K562 (cell line): ENCODE measurements around the gene SLC29A4. TPM values are rescaled to one million over a fixed set of nuclear protein-coding genes. Genes with fewer than 3 reads are reported as not detected.

Experiments used
- ATAC-seq: fragments of 200-7000 bp; cut with Tn5 transposase; 3 replicates; pipeline ENCODE4 v1.9.1; 2020; ENCODE audit warnings: moderate library complexity
- BruUV-seq: library from RNA; stranded (reverse); fragments of 400-500 nt; replicated peaks from 2 replicates; lab custom pipeline; 2021; lab: Mats Ljungman, UMichigan
- CTCF ChIA-PET: fragments of 300-600 bp; formaldehyde crosslinking; extraction: SDS; loops from one replicate; lab custom pipeline; 2021; ENCODE audit warnings: low intra/inter-chr PET ratio; lab: Yijun Ruan, JAX
- POLR2A ChIA-PET: fragments of 300-600, 350-650 bp; sonication (Branson Sonifier 250); formaldehyde crosslinking; extraction: SDS; loops from one replicate; lab custom pipeline; 2021; ENCODE audit warnings: antibody characterized with exemption, inconsistent platforms; lab: Yijun Ruan, JAX
- DNase-seq, 4 experiments: peaks; one replicate each; pipeline versions ENCODE4 v3.0.0 to v3.0.0-alpha.2; 2011 to 2018; ENCODE audit warnings: low spot score in 3 of 4, mixed read lengths in 3 of 4; ENCODE audit errors: extremely low read depth in 1 of 4
- FAIRE-seq: peaks from 2 replicates; lab custom pipeline; 2011; peaks lifted over from hg19 to GRCh38; lab: Jason Lieb, UNC
- H2AFZ ChIP-seq: 2 replicates; pipeline ENCODE4 v1.6.0; 2011; ENCODE audit warnings: low read depth, low read length, control low read depth, inconsistent platforms
- H3K27ac ChIP-seq: fragments of 200-600 bp; 3 replicates; pipeline ENCODE4 v1.8.0; 2011; ENCODE audit warnings: low read depth, mild to moderate bottlenecking, control low read depth, inconsistent platforms, low read length, moderate library complexity, mixed read lengths; ENCODE audit errors: extremely low read depth
- H3K27me3 ChIP-seq, 2 experiments: fragments of 300-600 bp in 1 of 2; 2 replicates in 1 of 2; 3 replicates in 1 of 2; pipeline versions ENCODE4 v1.6.0 to v1.8.0; 2011; ENCODE audit warnings: inconsistent platforms in 2 of 2, low read length in 2 of 2, mild to moderate bottlenecking in 1 of 2, mixed read lengths in 1 of 2, moderate library complexity in 1 of 2; ENCODE audit not compliant: control insufficient read depth in 2 of 2, insufficient read depth in 2 of 2
- H3K36me3 ChIP-seq: fragments of 300-600 bp; 3 replicates; pipeline ENCODE4 v1.8.0; 2011; ENCODE audit warnings: mild to moderate bottlenecking, low read length, inconsistent platforms; ENCODE audit not compliant: control insufficient read depth, insufficient read depth
- H3K4me1 ChIP-seq, 2 experiments: fragments of 200-600 bp in 1 of 2; replicated peaks in 1 of 2; 2 replicates in 1 of 2; 3 replicates in 1 of 2; pipeline versions ENCODE4 v1.5.1 to v1.8.0; 2011; ENCODE audit warnings: inconsistent platforms in 2 of 2, low read length in 2 of 2, mild to moderate bottlenecking in 1 of 2, mixed read lengths in 1 of 2, moderate library complexity in 1 of 2; ENCODE audit not compliant: control insufficient read depth in 2 of 2, insufficient read depth in 2 of 2
- H3K4me2 ChIP-seq: 2 replicates; pipeline ENCODE4 v1.6.1; 2011; ENCODE audit warnings: low read length, control low read depth, inconsistent platforms, mixed read lengths; ENCODE audit not compliant: insufficient read depth
- H3K4me3 ChIP-seq: fragments of 200-600 bp; sonication (generic), shearing (Covaris generic); 2 replicates; pipeline ENCODE4 v1.5.1; 2016; ENCODE audit warnings: control low read depth, inconsistent platforms
- H3K79me2 ChIP-seq: fragments of 200-600 bp; 3 replicates; pipeline ENCODE4 v1.8.0; 2011; ENCODE audit warnings: low read length, inconsistent platforms; ENCODE audit not compliant: control insufficient read depth, insufficient read depth
- H3K9ac ChIP-seq, 2 experiments: 2 replicates each; pipeline versions ENCODE4 v1.6.0 to v1.6.1; 2011; ENCODE audit warnings: low read depth in 2 of 2, low read length in 2 of 2, control low read depth in 1 of 2, inconsistent platforms in 1 of 2, mild to moderate bottlenecking in 1 of 2, mixed read lengths in 1 of 2; ENCODE audit not compliant: insufficient read depth in 1 of 2
- H3K9me1 ChIP-seq: one replicate; pipeline ENCODE4 v1.6.0; 2011; ENCODE audit warnings: inconsistent platforms, mild to moderate bottlenecking, low read length, moderate library complexity; ENCODE audit not compliant: control insufficient read depth, insufficient read depth
- H3K9me3 ChIP-seq: replicated peaks from 2 replicates; pipeline ENCODE4 v1.5.1; 2011; ENCODE audit warnings: low read depth, low read length, inconsistent platforms; ENCODE audit not compliant: control insufficient read depth, insufficient read depth
- H4K20me1 ChIP-seq: replicated peaks from 2 replicates; pipeline ENCODE4 v1.6.1; 2011; ENCODE audit warnings: low read length, inconsistent platforms, mixed read lengths; ENCODE audit not compliant: control insufficient read depth, insufficient read depth
- TRIM24 ChIP-seq, 2 experiments: fragments of 450-650 bp; IDR thresholded peaks; 2 replicates each; pipeline ENCODE4 v1.6.1; 2016
- U2AF2 ChIP-seq: fragments of 200-400 bp; formaldehyde crosslinking; optimal IDR thresholded peaks from 2 replicates; pipeline ENCODE3; 2017; ENCODE audit warnings: low read depth, mild to moderate bottlenecking, low read length
- ZNF121 ChIP-seq: sonication (generic); formaldehyde crosslinking; conservative IDR thresholded peaks from 2 replicates; pipeline ENCODE4 v1.8.0; 2022; ENCODE audit warnings: missing genetic modification reagents
- ZNF143 ChIP-seq: sonication (generic); formaldehyde crosslinking; IDR thresholded peaks from 2 replicates; pipeline ENCODE4 v1.9.0; 2022; ENCODE audit warnings: mild to moderate bottlenecking, missing genetic modification reagents
- ZNF668 ChIP-seq: fragments of 250-450 bp; sonication (Bioruptor Pico); IDR thresholded peaks from 2 replicates; pipeline ENCODE4 v1.8.0; 2022; ENCODE audit warnings: mild to moderate bottlenecking, inconsistent platforms
- WGBS: fragments of 100-300 bp; shearing (Covaris generic); methylation state at CpG from one replicate; pipeline ENCODE4 v1.1.6; 2016; ENCODE audit warnings: low coverage, mixed read lengths; ENCODE audit not compliant: insufficient coverage; ENCODE audit errors: missing lambda C conversion rate; 5-methylcytosine and 5-hydroxymethylcytosine counted together
- in situ Hi-C: fragments of 300-500 bp; cut with MboI; formaldehyde crosslinking; loops from 4 replicates; pipeline ENCODE4 v1.15.0; 2018; ENCODE audit warnings: inconsistent platforms, mixed read lengths
- intact Hi-C: fragments of 100-400 bp; cut with micrococcal nuclease; formaldehyde crosslinking; loops from 2 replicates; pipeline ENCODE4 v1.14.2; 2022
- polyA plus RNA-seq, 8 experiments: library from polyadenylated mRNA; depleted of rRNA in 4 of 8; stranded (reverse) in 5 of 8; unstranded in 3 of 8; fragments of >200 nt; fragmentation: Nextera tagmentation in 2 of 8; fragmentation: Illumina TruSeq in 1 of 8; extraction: Ambion mirVana in 2 of 8; extraction: Trizol in 1 of 8; gene quantifications; 2 replicates each; pipeline versions ENCODE4 v1.2.1 to v1.2.3, GENCODE V29; 2011 to 2014; ENCODE audit warnings: inconsistent platforms in 1 of 8, missing spikeins in 1 of 8
- total RNA-seq, 7 experiments: library from RNA; depleted of rRNA in 6 of 7; stranded (reverse); fragments of >200 nt in 6 of 7; fragmentation: Illumina TruSeq in 2 of 7; extraction: Trizol in 2 of 7; gene quantifications; 2 replicates each; pipeline versions ENCODE4 v1.2.1 to v1.2.3, GENCODE V29; 2011 to 2021; ENCODE audit warnings: low replicate concordance in 1 of 7
- TF ChIP-seq, protein P1 (sequence below): fragments of 250-450 bp; sonication (Bioruptor Pico); IDR thresholded peaks from 2 replicates; pipeline ENCODE4 v1.5.0; 2022; ENCODE audit warnings: mild to moderate bottlenecking
- TF ChIP-seq, protein P2 (sequence below): fragments of 450-650 bp; IDR thresholded peaks from 2 replicates; pipeline ENCODE4 v1.6.1; 2017; ENCODE audit warnings: antibody characterized with exemption

The SLC29A4 gene
- total and polyA plus RNA-seq, 9 of the 15 experiments (the other 6 are each of a cell fraction or from before 2014, with no cell fraction given): 0.01 to 1.2 (median 0.37) TPM

GRCh38 chr7:5278766-5279165 lies 4.0 kb upstream of the SLC29A4 start:
- 29% methylated on average over 6 of the region's 7 CpGs for whole genome bisulfite sequencing

More at GRCh38 chr7:5278766-5279165, 4.0 kb upstream of the SLC29A4 start:
- Histone ChIP-seq H3K9ac (no peak overlapping the region), H3K36me3 (no peaks in the 10 kb centered on the region), H3K27me3 (peaks cover 12 to 36% of the 10 kb centered on the region in 2 experiments; a peak in 4 of 5 replicates), H3K4me3 (no peak overlapping the region), H3K9me3 (no peaks in the 10 kb centered on the region), H3K4me1 (peaks cover 0 to 22% of the 10 kb centered on the region in 2 experiments; a peak in 2 of 5 replicates), H2AFZ (no peak overlapping the region), H3K79me2 (no peaks in the 10 kb centered on the region), H3K27ac (no peak overlapping the region), H3K9me1 (no peaks in the 10 kb centered on the region), H4K20me1 (0 out of 2 replicates have a peak, but pooled peaks cover 7% of the 10 kb centered on the region), H3K4me2 (no peak overlapping the region)
- no peak for FAIRE-seq
- ChIA-PET CTCF (no interaction called here), POLR2A (no interaction called here)
- ATAC-seq: no peak
- in situ Hi-C loops: no loop called here
- BruUV-seq: no TSS peak
- intact Hi-C loops: no loop called here
- TF ChIP-seq TRIM24 (IDR thresholded peaks at IDR 0.05) (no peak), U2AF2 (no peak), ZNF143 (CRISPR knock-in tag) (no peak), ZNF668 (CRISPR knock-in tag) (no peak), ZNF121 (CRISPR knock-in tag) (no peak)
- TF ChIP-seq, protein P1, sequence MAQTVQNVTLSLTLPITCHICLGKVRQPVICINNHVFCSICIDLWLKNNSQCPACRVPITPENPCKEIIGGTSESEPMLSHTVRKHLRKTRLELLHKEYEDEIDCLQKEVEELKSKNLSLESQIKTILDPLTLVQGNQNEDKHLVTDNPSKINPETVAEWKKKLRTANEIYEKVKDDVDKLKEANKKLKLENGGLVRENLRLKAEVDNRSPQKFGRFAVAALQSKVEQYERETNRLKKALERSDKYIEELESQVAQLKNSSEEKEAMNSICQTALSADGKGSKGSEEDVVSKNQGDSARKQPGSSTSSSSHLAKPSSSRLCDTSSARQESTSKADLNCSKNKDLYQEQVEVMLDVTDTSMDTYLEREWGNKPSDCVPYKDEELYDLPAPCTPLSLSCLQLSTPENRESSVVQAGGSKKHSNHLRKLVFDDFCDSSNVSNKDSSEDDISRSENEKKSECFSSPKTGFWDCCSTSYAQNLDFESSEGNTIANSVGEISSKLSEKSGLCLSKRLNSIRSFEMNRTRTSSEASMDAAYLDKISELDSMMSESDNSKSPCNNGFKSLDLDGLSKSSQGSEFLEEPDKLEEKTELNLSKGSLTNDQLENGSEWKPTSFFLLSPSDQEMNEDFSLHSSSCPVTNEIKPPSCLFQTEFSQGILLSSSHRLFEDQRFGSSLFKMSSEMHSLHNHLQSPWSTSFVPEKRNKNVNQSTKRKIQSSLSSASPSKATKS (CRISPR knock-in tag): no peak
- TF ChIP-seq, protein P2, sequence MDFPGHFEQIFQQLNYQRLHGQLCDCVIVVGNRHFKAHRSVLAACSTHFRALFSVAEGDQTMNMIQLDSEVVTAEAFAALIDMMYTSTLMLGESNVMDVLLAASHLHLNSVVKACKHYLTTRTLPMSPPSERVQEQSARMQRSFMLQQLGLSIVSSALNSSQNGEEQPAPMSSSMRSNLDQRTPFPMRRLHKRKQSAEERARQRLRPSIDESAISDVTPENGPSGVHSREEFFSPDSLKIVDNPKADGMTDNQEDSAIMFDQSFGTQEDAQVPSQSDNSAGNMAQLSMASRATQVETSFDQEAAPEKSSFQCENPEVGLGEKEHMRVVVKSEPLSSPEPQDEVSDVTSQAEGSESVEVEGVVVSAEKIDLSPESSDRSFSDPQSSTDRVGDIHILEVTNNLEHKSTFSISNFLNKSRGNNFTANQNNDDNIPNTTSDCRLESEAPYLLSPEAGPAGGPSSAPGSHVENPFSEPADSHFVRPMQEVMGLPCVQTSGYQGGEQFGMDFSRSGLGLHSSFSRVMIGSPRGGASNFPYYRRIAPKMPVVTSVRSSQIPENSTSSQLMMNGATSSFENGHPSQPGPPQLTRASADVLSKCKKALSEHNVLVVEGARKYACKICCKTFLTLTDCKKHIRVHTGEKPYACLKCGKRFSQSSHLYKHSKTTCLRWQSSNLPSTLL: no peak
- no peak for DNase-seq
